Measurements from ENCODE around the gene RANBP3L.

DNA sequence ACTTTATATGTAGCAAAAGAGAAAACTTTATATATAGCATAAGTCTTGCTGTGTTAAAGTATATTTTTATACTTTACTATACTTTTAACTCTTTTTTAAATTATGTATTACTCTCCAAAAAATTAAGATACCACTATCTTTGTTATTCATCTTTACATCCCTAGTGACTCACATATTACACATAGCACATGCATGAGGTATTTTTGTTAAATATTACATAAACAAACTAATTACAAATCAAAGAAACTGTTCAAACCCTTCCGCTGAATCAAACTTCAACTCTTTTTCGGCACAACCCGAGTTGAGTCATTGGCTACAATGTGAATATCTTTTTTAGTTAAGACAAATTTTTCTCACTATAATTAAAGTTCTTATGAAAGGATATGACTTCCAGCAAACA is 92.0 kb downstream of the RANBP3L start:
- TF ChIP-seq, protein P1, sequence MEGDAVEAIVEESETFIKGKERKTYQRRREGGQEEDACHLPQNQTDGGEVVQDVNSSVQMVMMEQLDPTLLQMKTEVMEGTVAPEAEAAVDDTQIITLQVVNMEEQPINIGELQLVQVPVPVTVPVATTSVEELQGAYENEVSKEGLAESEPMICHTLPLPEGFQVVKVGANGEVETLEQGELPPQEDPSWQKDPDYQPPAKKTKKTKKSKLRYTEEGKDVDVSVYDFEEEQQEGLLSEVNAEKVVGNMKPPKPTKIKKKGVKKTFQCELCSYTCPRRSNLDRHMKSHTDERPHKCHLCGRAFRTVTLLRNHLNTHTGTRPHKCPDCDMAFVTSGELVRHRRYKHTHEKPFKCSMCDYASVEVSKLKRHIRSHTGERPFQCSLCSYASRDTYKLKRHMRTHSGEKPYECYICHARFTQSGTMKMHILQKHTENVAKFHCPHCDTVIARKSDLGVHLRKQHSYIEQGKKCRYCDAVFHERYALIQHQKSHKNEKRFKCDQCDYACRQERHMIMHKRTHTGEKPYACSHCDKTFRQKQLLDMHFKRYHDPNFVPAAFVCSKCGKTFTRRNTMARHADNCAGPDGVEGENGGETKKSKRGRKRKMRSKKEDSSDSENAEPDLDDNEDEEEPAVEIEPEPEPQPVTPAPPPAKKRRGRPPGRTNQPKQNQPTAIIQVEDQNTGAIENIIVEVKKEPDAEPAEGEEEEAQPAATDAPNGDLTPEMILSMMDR (IDR thresholded peaks at IDR 0.05) = no peak
- TF ChIP-seq POLR2A (IDR thresholded peaks at IDR 0.05) (no peak), POLR2AphosphoS5 (IDR thresholded peaks at IDR 0.05) (no peak)

All from prostate gland (tissue), 2 donors.